NCI-H460 (cell line): ENCODE measurements around the gene DSG4. TPM values are rescaled to one million over a fixed set of nuclear protein-coding genes. Genes with fewer than 3 reads are reported as not detected.

Experiments used
- DNase-seq: peaks from one replicate; pipeline ENCODE4 v3.0.0-alpha.2; 2016; ENCODE audit warnings: low read depth; ENCODE audit errors: extremely low read depth
- small RNA-seq, 2 experiments: library from RNA; depleted of rRNA; stranded (forward); fragments of <200 nt; gene quantifications; one replicate each; pipeline ENCODE3, GENCODE V24; 2014
- total RNA-seq: library from RNA; depleted of rRNA; stranded (reverse); fragments of >200 nt; shearing (Covaris generic); gene quantifications from 2 replicates; pipeline ENCODE4 v1.2.3, GENCODE V29; 2014; rRNA removed

The DSG4 gene
- total RNA-seq, 1 experiment from 2014 or later = not detected

GRCh38 chr18:31444142-31444541 lies 67.6 kb downstream of the DSG4 start:
- no peak for DNase-seq

- DNase-seq = no peak
Observed at GRCh38 chr18:31445908-31446307, 69.3 kb downstream of the DSG4 start.

- DNase-seq = no peak
Observed at GRCh38 chr18:31446854-31447253, 70.3 kb downstream of the DSG4 start.

GRCh38 chr18:31447530-31448191 lies 71.1 kb downstream of the DSG4 start, which contains the start of gene DSG3:
DSG3 (plus strand) TSS chr18:31447741; CDS start chr18:31447878, 137 bp downstream.
- DNase-seq = no peak

GRCh38 chr18:31450409-31450808 lies 73.8 kb downstream of the DSG4 start:
- DNase-seq = no peak

GRCh38 chr18:31451625-31452024 lies 75.0 kb downstream of the DSG4 start:
- DNase-seq = no peak

- peak; percentile 54 for DNase-seq
Observed at GRCh38 chr18:31454066-31454708, 77.6 kb downstream of the DSG4 start.

Small RNA genes within 50 kb of the gene (small RNA-seq; reads per million reads assigned to genes)
- gene RF00019 (0 reads per million in 2 experiments), gene RNU6-167P (0 reads per million in 2 experiments)

Other genes starting within 250 kb of the DSG4 start
- gene DSC1, start 213.9 kb upstream of the DSG4 start, total RNA-seq = 0.10 and 0.14 TPM in 2 replicates
- 0.02 TPM in 1 of 2 replicates, not detected in the other for gene DSG1, start 58.6 kb upstream of the DSG4 start, total RNA-seq
- gene DSG3, start 71.0 kb downstream of the DSG4 start, total RNA-seq = not detected in 2 replicates
- 33.9 and 39.1 TPM in 2 replicates for gene DSG2, start 121.4 kb downstream of the DSG4 start, total RNA-seq
- gene TTR, start 215.1 kb downstream of the DSG4 start, total RNA-seq = not detected in 2 replicates